Measurements from ENCODE around the gene GFPT1. TPM values are rescaled to one million over a fixed set of nuclear protein-coding genes. Genes with fewer than 3 reads are reported as not detected.

Gene GFPT1
- total RNA-seq, 2 experiments from 2014 or later = 16.6 to 17.2 TPM

GRCh38 chr2:69344305-69344704 lies 42.7 kb downstream of the GFPT1 start:
- Mint-ChIP-seq H3K4me3 (no peak overlapping the region), H3K9me3 (no peaks in the 10 kb centered on the region), H3K36me3 (ENCODE audit: low read depth) (peaks cover 49% of the 10 kb centered on the region), H3K27ac (no peak overlapping the region), H3K4me1 (peaks cover 7% of the 10 kb centered on the region), H3K27me3 (no peaks in the 10 kb centered on the region)
- POLR2A ChIA-PET = no interaction called here
- CTCF ChIA-PET = interaction anchor here (0.7 to 1.0 kb wide), 3 partner anchors 15 to 394 kb away, joined by 3 to 4 read pairs (median 3); no protein-coding TSS in a partner anchor
- DNase-seq = no peak

- Mint-ChIP-seq H3K36me3 (ENCODE audit: low read depth) (peaks cover 38% of the 10 kb centered on the region), H3K4me3 (no peak overlapping the region), H3K27ac (no peak overlapping the region), H3K9me3 (no peaks in the 10 kb centered on the region), H3K4me1 (peaks cover 2% of the 10 kb centered on the region), H3K27me3 (no peaks in the 10 kb centered on the region)
- ChIA-PET CTCF (no interaction called here), POLR2A (no interaction called here)
- DNase-seq = no peak
Measured at GRCh38 chr2:69340101-69340775, 46.8 kb downstream of the GFPT1 start.

DNA sequence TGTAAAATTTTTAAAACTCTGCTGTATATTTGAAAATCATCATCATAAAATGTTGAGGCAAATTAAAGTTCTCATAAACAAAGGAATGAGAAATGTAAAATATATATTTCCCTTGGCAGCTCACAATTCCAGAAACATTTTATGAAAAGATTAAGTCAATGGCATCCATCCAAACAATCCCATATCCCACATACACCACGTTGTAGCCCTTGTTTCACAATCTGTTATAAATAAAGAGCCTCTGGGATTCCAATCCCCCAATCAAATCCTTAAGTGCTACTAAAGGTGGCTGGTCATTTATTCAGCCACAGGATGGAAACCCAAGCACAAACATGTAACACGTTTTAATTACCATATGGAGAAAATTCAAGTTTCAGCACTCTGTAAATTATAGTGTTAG lies 51.7 kb downstream of the GFPT1 start:
- CTCF ChIA-PET = no interaction called here
- no peaks in the 10 kb centered on the region for H3K4me1 Mint-ChIP-seq
- no peak overlapping the region for H3K4me3 Mint-ChIP-seq

DNA sequence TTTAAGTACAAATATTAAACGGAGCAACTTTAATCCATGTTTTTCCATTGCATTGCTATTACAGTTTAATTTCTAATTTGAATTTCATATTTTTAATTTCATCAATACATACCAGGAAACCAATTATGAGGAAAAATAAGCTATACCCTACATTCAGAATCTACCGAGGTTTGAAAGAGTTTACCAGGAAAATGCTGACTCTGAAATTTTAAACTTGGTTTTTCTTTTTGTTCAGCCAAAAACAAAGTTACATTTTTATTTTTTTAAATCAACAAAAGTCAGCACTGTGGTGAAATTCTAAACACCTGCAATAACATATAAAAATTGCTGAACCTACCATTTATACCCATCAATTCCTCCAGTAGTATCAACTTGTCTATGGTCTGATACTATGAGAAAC lies 53.7 kb downstream of the GFPT1 start:
- Mint-ChIP-seq H3K9me3 (no peaks in the 10 kb centered on the region), H3K27me3 (no peaks in the 10 kb centered on the region), H3K36me3 (ENCODE audit: low read depth) (peaks cover 30% of the 10 kb centered on the region), H3K4me3 (no peak overlapping the region), H3K27ac (no peak overlapping the region), H3K4me1 (no peaks in the 10 kb centered on the region)
- CTCF ChIA-PET = no interaction called here
- DNase-seq = no peak
- POLR2A ChIA-PET = no interaction called here

More for the DNA sequence above, 51.7 kb downstream of the GFPT1 start:
- peaks cover 22% of the 10 kb centered on the region for H3K36me3 Mint-ChIP-seq (ENCODE audit: low read depth)
- POLR2A ChIA-PET = no interaction called here
- no peak for DNase-seq
- no peaks in the 10 kb centered on the region for H3K27me3 Mint-ChIP-seq
- H3K9me3 Mint-ChIP-seq = no peaks in the 10 kb centered on the region
- H3K27ac Mint-ChIP-seq = no peak overlapping the region

- no peak for DNase-seq
- POLR2A ChIA-PET = no interaction called here
- H3K36me3 Mint-ChIP-seq (ENCODE audit: low read depth) = peaks cover 44% of the 10 kb centered on the region
Measured at GRCh38 chr2:69330781-69331180, 56.2 kb downstream of the GFPT1 start.

GRCh38 chr2:69322631-69323030 lies 64.4 kb downstream of the GFPT1 start:
- no peak overlapping the region for H3K27ac Mint-ChIP-seq
- ChIA-PET POLR2A (no interaction called here), CTCF (interaction anchor here (0.6 kb wide), 1 partner anchor 110 kb away, joined by 9 read pairs; no protein-coding TSS in a partner anchor)
- no peak overlapping the region for H3K4me3 Mint-ChIP-seq
- H3K9me3 Mint-ChIP-seq = no peaks in the 10 kb centered on the region
- no peaks in the 10 kb centered on the region for H3K27me3 Mint-ChIP-seq
- no peaks in the 10 kb centered on the region for H3K4me1 Mint-ChIP-seq
- no peak for DNase-seq
- H3K36me3 Mint-ChIP-seq (ENCODE audit: low read depth) = peaks cover 33% of the 10 kb centered on the region

More at GRCh38 chr2:69330781-69331180, 56.2 kb downstream of the GFPT1 start:
- Mint-ChIP-seq H3K9me3 (no peaks in the 10 kb centered on the region), H3K27ac (no peak overlapping the region), H3K4me1 (no peaks in the 10 kb centered on the region), H3K27me3 (no peaks in the 10 kb centered on the region), H3K4me3 (no peak overlapping the region)
- CTCF ChIA-PET = no interaction called here

GRCh38 chr2:69316550-69316949 lies 70.5 kb downstream of the GFPT1 start:
- Mint-ChIP-seq H3K4me3 (no peak overlapping the region), H3K4me1 (peaks cover 25% of the 10 kb centered on the region), H3K9me3 (peaks cover 19% of the 10 kb centered on the region), H3K36me3 (ENCODE audit: low read depth) (peaks cover 28% of the 10 kb centered on the region), H3K27me3 (no peaks in the 10 kb centered on the region), H3K27ac (no peak overlapping the region)
- POLR2A ChIA-PET = no interaction called here
- CTCF ChIA-PET = interaction anchor here (0.8 to 1.4 kb wide), 4 partner anchors 9 to 32 kb away, joined by 3 to 5 read pairs (median 3); no protein-coding TSS in a partner anchor
- no peak for DNase-seq

- CTCF ChIA-PET = interaction anchor here (0.9 kb wide), 2 partner anchors 9 to 38 kb away, joined by 3 read pairs; no protein-coding TSS in a partner anchor
- H3K9me3 Mint-ChIP-seq = peaks cover 19% of the 10 kb centered on the region
- no peak overlapping the region for H3K4me3 Mint-ChIP-seq
Measured at GRCh38 chr2:69315160-69315761, 71.8 kb downstream of the GFPT1 start.

GRCh38 chr2:69311024-69311416 lies 76.0 kb downstream of the GFPT1 start:
- Mint-ChIP-seq H3K4me1 (peaks cover 30% of the 10 kb centered on the region), H3K4me3 (no peak overlapping the region), H3K36me3 (ENCODE audit: low read depth) (peaks cover 6% of the 10 kb centered on the region), H3K9me3 (peaks cover 9% of the 10 kb centered on the region), H3K27me3 (peaks cover 11% of the 10 kb centered on the region), H3K27ac (no peak overlapping the region)
- CTCF ChIA-PET = no interaction called here
- POLR2A ChIA-PET = no interaction called here
- no peak for DNase-seq

More at GRCh38 chr2:69315160-69315761, 71.8 kb downstream of the GFPT1 start:
- Mint-ChIP-seq H3K36me3 (ENCODE audit: low read depth) (peaks cover 26% of the 10 kb centered on the region), H3K4me1 (peaks cover 25% of the 10 kb centered on the region), H3K27me3 (no peaks in the 10 kb centered on the region), H3K27ac (no peak overlapping the region)
- no peak for DNase-seq
- POLR2A ChIA-PET = no interaction called here

DNA sequence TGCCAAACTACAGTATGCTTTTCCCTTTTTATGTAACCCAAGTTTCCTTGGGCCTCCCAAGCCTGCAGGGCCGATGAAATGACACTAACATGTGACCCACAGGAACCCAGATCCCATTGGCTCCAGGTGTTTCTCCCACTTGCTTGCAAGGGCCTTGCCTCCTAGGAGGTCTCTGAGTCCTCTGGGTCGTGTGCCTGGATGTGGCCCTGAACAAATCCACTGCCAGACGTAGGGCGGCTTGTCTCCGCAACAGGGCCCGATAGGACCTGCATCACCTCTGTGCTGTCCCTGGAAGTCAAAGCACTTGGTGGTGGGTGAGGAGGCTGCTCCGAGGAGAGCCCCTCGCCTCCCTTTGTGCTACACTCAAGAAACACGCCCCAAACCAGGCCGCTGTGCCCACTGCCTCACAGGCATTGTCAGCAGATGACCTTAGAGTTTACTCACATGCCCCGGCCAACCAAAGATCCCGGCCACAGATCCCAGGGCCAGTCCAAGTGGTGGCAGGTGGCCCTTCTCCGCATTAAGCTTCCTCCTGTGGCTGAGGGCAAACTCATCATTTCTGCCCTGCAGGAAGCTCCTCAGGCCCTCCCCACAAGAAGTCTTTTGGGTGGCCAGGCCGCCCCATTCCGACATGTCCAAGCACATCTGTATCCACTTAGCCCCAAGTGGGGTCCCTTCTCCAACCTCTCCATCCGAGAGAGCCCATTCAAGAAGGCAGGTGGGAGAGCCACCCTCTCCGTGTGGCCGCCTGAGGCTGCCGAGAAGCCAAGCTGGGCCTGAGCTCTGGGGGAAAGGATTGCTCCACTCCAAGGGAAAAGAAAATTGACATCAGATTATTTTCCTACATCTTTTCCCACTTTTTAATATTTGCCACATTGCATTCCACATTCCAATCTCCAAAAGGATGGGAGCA lies 76.7 kb downstream of the GFPT1 start:
- ChIA-PET POLR2A (no interaction called here), CTCF (interaction anchor here (1.0 kb wide), 1 partner anchor 8 kb away, joined by 3 read pairs; no protein-coding TSS in a partner anchor)
- DNase-seq = no peak
- H3K27me3 Mint-ChIP-seq = peaks cover 15% of the 10 kb centered on the region
- H3K36me3 Mint-ChIP-seq (ENCODE audit: low read depth) = peaks cover 3% of the 10 kb centered on the region
- H3K27ac Mint-ChIP-seq = no peak overlapping the region
- H3K4me1 Mint-ChIP-seq = peaks cover 25% of the 10 kb centered on the region
- peaks cover 3% of the 10 kb centered on the region for H3K9me3 Mint-ChIP-seq
- no peak overlapping the region for H3K4me3 Mint-ChIP-seq

DNA sequence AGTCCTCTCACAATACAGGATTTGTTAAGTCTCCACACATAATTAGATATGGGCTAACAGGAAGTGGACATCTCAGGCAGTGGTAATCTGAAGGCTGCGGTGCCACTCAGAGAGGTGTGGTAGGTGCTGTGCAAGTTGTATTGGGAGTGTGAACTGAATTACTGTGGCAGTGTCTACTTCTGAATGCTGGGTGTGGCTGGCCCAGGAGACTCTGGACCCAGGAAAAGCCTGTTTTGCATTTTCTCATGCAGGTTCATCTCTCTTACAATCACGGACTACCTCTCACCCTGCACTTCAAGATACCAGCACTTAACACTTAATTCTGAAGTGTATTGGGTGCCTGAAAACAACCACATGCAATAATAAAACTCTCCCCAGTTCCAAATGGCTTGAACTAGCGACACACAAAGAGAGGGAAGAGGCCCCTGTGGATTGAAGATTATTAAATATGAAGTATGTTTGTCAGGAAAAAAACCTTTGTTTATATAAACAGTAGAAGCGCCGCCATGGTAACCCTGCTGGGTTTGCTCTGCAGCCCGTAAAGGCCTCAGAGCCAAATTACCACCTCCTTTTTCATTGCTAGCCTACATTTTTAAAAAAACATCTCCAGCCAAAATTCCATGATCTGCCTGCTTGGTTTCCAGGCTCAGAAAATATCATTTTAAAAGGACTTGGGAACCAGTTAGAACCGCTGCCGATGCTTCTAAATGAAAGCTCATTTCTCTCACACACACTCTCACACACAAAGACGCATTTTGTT lies 77.5 kb downstream of the GFPT1 start:
- no peak overlapping the region for H3K27ac Mint-ChIP-seq
- H3K9me3 Mint-ChIP-seq = peaks cover 2% of the 10 kb centered on the region
- CTCF ChIA-PET = interaction anchor here (1.0 kb wide), 1 partner anchor 9 kb away, joined by 3 read pairs; no protein-coding TSS in a partner anchor

DNA sequence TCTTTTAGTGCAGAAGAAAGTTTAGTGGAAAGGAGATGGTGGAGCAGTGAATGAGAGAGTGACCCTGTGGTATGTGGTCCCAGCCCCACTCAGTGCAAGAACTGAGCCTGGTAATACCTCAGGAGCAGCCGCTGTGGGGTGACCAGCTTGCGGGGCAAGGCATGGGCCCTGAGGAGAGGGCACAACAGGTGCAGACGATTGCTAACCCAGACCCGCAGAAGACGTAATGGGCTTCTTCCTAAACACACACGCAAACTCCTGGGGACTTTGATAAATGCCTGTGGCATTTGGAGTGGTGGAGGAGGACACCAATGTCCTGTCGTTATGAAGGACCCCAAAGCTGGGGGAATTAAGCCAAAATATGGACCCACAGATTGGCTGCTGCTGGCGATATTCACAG lies 78.7 kb downstream of the GFPT1 start:
- Mint-ChIP-seq H3K36me3 (ENCODE audit: low read depth) (peaks cover 3% of the 10 kb centered on the region), H3K27me3 (peaks cover 31% of the 10 kb centered on the region), H3K27ac (no peak overlapping the region), H3K4me3 (no peak overlapping the region), H3K9me3 (peaks cover 4% of the 10 kb centered on the region), H3K4me1 (peaks cover 15% of the 10 kb centered on the region)
- CTCF ChIA-PET = interaction anchor here (0.7 to 1.0 kb wide), 3 partner anchors 8 to 16 kb away, joined by 3 to 5 read pairs (median 3); no protein-coding TSS in a partner anchor
- DNase-seq = no peak
- POLR2A ChIA-PET = no interaction called here

More for the DNA sequence above, 77.5 kb downstream of the GFPT1 start:
- Mint-ChIP-seq H3K36me3 (ENCODE audit: low read depth) (peaks cover 3% of the 10 kb centered on the region), H3K27me3 (peaks cover 21% of the 10 kb centered on the region), H3K4me1 (peaks cover 20% of the 10 kb centered on the region), H3K4me3 (no peak overlapping the region)
- POLR2A ChIA-PET = no interaction called here
- no peak for DNase-seq

All from activated CD4-positive, alpha-beta T cell treated with anti-CD3 and anti-CD28 coated beads, Interleukin-2, amount 10 ng/mL, durations not matched to agents 7 days and 5 days (primary cell).